ENCODE results near the gene OSM.

GRCh38 chr22:30217698-30218560 is 48.7 kb downstream of the OSM start:
- TF ChIP-seq, protein P1, sequence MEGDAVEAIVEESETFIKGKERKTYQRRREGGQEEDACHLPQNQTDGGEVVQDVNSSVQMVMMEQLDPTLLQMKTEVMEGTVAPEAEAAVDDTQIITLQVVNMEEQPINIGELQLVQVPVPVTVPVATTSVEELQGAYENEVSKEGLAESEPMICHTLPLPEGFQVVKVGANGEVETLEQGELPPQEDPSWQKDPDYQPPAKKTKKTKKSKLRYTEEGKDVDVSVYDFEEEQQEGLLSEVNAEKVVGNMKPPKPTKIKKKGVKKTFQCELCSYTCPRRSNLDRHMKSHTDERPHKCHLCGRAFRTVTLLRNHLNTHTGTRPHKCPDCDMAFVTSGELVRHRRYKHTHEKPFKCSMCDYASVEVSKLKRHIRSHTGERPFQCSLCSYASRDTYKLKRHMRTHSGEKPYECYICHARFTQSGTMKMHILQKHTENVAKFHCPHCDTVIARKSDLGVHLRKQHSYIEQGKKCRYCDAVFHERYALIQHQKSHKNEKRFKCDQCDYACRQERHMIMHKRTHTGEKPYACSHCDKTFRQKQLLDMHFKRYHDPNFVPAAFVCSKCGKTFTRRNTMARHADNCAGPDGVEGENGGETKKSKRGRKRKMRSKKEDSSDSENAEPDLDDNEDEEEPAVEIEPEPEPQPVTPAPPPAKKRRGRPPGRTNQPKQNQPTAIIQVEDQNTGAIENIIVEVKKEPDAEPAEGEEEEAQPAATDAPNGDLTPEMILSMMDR (IDR thresholded peaks at IDR 0.05), result no peak
- no peak for TF ChIP-seq POLR2A (IDR thresholded peaks at IDR 0.05)

Data from body of pancreas (tissue), 4 donors.